ENCODE results near the gene CHD9NB. TPM values are rescaled to one million over a fixed set of nuclear protein-coding genes. Genes with fewer than 3 reads are reported as not detected.

The CHD9NB gene
- total and polyA plus RNA-seq, 10 of the 15 experiments (the other 5 are each of a cell fraction or from before 2014, with no cell fraction given), result 0.14 to 1.6 (median 0.73) TPM

DNA sequence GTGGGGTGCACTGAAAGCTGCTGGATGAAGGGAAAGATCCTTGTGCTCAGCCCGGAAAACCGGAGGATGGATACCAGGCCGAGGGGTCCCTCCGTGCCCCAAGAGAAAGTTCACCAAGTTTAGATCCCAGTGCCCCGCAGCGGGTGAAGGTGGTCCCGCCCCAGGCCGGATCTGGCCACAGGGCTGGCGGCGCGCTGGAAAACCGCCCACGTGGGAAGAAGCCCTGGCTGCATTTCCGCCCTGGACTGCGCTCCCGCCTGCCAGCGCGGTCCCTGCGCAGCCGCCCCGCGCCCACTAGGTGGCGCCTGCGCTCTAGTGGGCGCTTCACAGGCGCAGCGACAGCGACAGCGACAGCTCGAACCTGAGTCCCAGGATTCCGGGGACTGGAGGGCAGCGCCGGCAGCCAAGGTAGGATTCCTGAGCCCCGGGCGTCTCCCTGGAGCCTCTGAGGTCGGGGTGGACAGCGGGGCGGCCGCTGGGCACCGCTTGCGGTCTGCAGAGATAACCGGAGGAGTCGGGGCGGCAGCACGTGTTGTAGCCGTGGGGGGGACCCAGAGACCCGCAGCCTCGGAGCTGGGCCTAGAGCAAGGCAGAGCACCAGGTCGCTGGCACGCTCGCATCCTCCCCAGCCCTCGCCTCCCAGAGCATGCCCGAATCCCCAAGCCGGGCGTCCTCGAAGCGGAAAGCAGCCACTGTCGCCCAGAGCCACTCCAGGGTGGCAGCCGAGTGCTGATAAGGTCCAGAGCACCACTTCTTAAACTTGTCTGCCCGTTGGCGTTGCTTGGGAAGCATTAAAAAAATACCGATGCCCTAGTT lies 2.2 kb upstream of the CHD9NB start, which contains the start of gene CHD9 (continued):
- TF ChIP-seq, protein P1, sequence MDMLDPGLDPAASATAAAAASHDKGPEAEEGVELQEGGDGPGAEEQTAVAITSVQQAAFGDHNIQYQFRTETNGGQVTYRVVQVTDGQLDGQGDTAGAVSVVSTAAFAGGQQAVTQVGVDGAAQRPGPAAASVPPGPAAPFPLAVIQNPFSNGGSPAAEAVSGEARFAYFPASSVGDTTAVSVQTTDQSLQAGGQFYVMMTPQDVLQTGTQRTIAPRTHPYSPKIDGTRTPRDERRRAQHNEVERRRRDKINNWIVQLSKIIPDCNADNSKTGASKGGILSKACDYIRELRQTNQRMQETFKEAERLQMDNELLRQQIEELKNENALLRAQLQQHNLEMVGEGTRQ (IDR thresholded peaks at IDR 0.05; ENCODE audit: borderline replicate concordance, low read depth, low read length), result no peak; the same call in 1 of the 2 replicates
- TF ChIP-seq MTA2 (IDR thresholded peaks at IDR 0.05; ENCODE audit: low read depth) (0 out of 2 replicates have a peak, but pooled peaks have one; percentile 28), PAX5 (IDR thresholded peaks at IDR 0.05; ENCODE audit: borderline replicate concordance, low read depth, low read length) (no peak; the same call in 1 of the 2 replicates), CBFB (IDR thresholded peaks at IDR 0.05; ENCODE audit: low read depth) (peak; percentile 60), SIN3A (IDR thresholded peaks at IDR 0.05; ENCODE audit: low read depth, low read length) (peak; percentile 32; the same call in 1 of the 2 replicates), ZSCAN29 (IDR thresholded peaks at IDR 0.05) (no peak), MXI1 (IDR thresholded peaks at IDR 0.05; ENCODE audit: low read depth, low read length) (peak; percentile 53)

DNA sequence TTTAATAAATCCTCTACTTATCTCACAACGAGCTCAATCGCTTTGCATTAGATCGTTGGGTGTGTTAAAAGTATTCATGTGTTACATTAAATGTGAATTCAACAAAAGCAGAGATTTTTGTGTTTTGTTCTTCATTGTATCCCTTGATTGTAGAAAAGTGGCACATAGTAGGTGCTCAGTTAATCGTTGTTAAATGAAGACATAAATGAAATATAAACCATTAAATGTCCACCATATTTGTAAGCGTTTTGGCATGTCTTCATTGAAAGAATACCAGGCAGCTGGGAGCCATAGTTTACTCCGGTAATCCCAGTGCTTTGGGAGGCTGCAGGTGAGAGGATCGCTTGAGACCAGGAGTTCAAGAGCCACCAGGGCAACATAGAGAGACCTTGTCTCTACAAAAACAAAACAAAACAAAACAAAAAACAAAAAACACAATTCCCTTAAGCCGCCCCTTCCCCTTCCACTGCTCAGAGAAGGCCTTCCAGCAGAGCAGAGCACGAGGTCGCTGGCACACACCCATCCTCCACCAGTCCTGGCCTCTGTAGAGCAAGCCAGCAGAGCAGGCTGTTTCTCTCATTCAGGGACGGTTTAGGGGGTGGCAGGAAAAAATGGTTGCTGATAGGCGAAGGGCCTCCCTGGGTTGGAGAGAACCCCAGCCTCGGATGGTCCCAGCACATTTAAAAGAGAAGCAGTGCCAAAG lies 1.4 kb upstream of the CHD9NB start:
- intact Hi-C loops (cut with micrococcal nuclease; ENCODE audit: unreplicated experiment), result loop anchor here (1.0 to 10.0 kb wide), 2 partner anchors 106 to 231 kb away; no protein-coding TSS in a partner anchor
- TF ChIP-seq RFX5 (IDR thresholded peaks at IDR 0.05; ENCODE audit: low read depth, low read length), result no peak
- TF ChIP-seq KLF5 (IDR thresholded peaks at IDR 0.05; ENCODE audit: partially characterized antibody), result no peak
- no peak for TF ChIP-seq NR2F1 (conservative IDR thresholded peaks at IDR 0.05)
- no peak for TF ChIP-seq PML (IDR thresholded peaks at IDR 0.05; ENCODE audit: low read length)
- TF ChIP-seq, protein P2, sequence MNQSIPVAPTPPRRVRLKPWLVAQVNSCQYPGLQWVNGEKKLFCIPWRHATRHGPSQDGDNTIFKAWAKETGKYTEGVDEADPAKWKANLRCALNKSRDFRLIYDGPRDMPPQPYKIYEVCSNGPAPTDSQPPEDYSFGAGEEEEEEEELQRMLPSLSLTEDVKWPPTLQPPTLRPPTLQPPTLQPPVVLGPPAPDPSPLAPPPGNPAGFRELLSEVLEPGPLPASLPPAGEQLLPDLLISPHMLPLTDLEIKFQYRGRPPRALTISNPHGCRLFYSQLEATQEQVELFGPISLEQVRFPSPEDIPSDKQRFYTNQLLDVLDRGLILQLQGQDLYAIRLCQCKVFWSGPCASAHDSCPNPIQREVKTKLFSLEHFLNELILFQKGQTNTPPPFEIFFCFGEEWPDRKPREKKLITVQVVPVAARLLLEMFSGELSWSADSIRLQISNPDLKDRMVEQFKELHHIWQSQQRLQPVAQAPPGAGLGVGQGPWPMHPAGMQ (IDR thresholded peaks at IDR 0.05; ENCODE audit: borderline replicate concordance), result no peak
- TF ChIP-seq EZH2 (IDR thresholded peaks at IDR 0.05; ENCODE audit: borderline replicate concordance, control insufficient read depth, low read depth, low read length), result no peak
- no peak for TF ChIP-seq ZSCAN29 (IDR thresholded peaks at IDR 0.05)
- no peak for TF ChIP-seq PAX8 (IDR thresholded peaks at IDR 0.05)
- TF ChIP-seq SREBF1 (IDR thresholded peaks at IDR 0.05; ENCODE audit: low read length), result no peak
- no peak for TF ChIP-seq ZNF217 (IDR thresholded peaks at IDR 0.05)
- TF ChIP-seq ETV6 (conservative IDR thresholded peaks at IDR 0.05 in 1 of 2, IDR thresholded peaks at IDR 0.05 in 1 of 2; ENCODE audit: borderline replicate concordance in 1 of 2, low read depth in 1 of 2), result no peak
- no peak for TF ChIP-seq PAX5 (IDR thresholded peaks at IDR 0.05; ENCODE audit: borderline replicate concordance, low read depth, low read length)
- no peak for TF ChIP-seq POLR2AphosphoS5 (IDR thresholded peaks at IDR 0.05; ENCODE audit: low read length)
- no peak for TF ChIP-seq RB1 (IDR thresholded peaks at IDR 0.05; ENCODE audit: borderline replicate concordance)
- 0 out of 2 replicates have a peak, but pooled peaks have one; percentile 18 for TF ChIP-seq HDGF (IDR thresholded peaks at IDR 0.05)

More for the DNA sequence above, 1.4 kb upstream of the CHD9NB start:
- FAIRE-seq (no peak), ATAC-seq (peak; percentile 61), DNase-seq (ENCODE audit: low read depth, low spot score) (no peak)
- H4K20me1 ChIP-seq (ENCODE audit: control insufficient read depth, insufficient read depth), result no peaks in the 10 kb centered on the region
- H3K27me3 ChIP-seq (replicated peaks in 1 of 2; ENCODE audit: control insufficient read depth in 2 of 2, insufficient read depth in 2 of 2, low read length in 1 of 2), result no peaks in the 10 kb centered on the region
- H3K79me2 ChIP-seq (ENCODE audit: control insufficient read depth, insufficient read depth, low read length), result peaks cover 42% of the 10 kb centered on the region
- ChIA-PET SMC1A (ENCODE audit: uncharacterized antibody, unreplicated experiment) (interaction anchor here (0.8 to 19.1 kb wide), 16 partner anchors 14 to 230 kb away, joined by 3 to 270 read pairs (median 9); no protein-coding TSS in a partner anchor), CTCF (interaction anchor here (0.7 to 4.9 kb wide), 21 partner anchors 36 to 455 kb away, joined by 3 to 70 read pairs (median 6); no protein-coding TSS in a partner anchor), RAD21 (ENCODE audit: unreplicated experiment) (interaction anchor here (1.0 to 7.4 kb wide), 18 partner anchors 39 to 230 kb away, joined by 3 to 107 read pairs (median 10); no protein-coding TSS in a partner anchor), POLR2A (interaction anchor here (1.2 to 12.5 kb wide), 5 partner anchors 44 to 166 kb away, joined by 4 to 142 read pairs (median 6); no protein-coding TSS in a partner anchor)
- WGBS (ENCODE audit: insufficient coverage, insufficient replicate concordance, low lambda C conversion rate, missing lambda C conversion rate), result 42% methylated on average over 13 of the region's 13 CpGs
- H2AFZ ChIP-seq (ENCODE audit: control insufficient read depth, low read depth, low read length), result peak overlapping the region; percentile 39
- H3K36me3 ChIP-seq (ENCODE audit: control insufficient read depth in 2 of 2, insufficient read depth in 2 of 2, low read length in 1 of 2), result no peaks in the 10 kb centered on the region
- in situ Hi-C loops (cut with MboI), result no loop called here
- no peaks in the 10 kb centered on the region for H3K9me3 ChIP-seq (replicated peaks; ENCODE audit: control insufficient read depth, insufficient read depth, low read length)
- H3K4me3 ChIP-seq, result peak overlapping the region; percentile 94
- H3K9ac ChIP-seq (ENCODE audit: control insufficient read depth, insufficient read depth, low read length), result peak overlapping the region; percentile 68
- H3K4me2 ChIP-seq (ENCODE audit: control insufficient read depth, insufficient read depth), result peak overlapping the region; percentile 90
- TSS peak; percentile 57 for BruUV-seq (replicated peaks)
- peaks cover 16% of the 10 kb centered on the region for H3K4me1 ChIP-seq (ENCODE audit: control insufficient read depth, insufficient read depth, low read length)
- H3K27ac ChIP-seq (ENCODE audit: control insufficient read depth, insufficient read depth), result peak overlapping the region; percentile 74

Data from GM12878 (cell line).